OCI-LY3 (cell line): ENCODE results near the gene PSMA3.

ENCODE experiments used
- H2AFZ ChIP-seq: fragments of 200-600, 300-600 bp; shearing (Covaris generic); 2 replicates; pipeline ENCODE4 v1.6.0; 2014; ENCODE audit warnings: antibody characterized with exemption, low read depth, low read length
- H3K27ac ChIP-seq: fragments of 200-600, 300-600 bp; sonication (generic); 2 replicates; pipeline ENCODE4 v1.5.1; 2014; ENCODE audit warnings: mild to moderate bottlenecking, low read length, moderate library complexity, mixed read lengths
- H3K27me3 ChIP-seq: fragments of 200-600, 300-600 bp; sonication (generic); 2 replicates; pipeline ENCODE4 v1.6.1; 2014; ENCODE audit warnings: low read depth, low read length, mixed read lengths
- H3K36me3 ChIP-seq: fragments of 200-600, 300-600 bp; sonication (generic); replicated peaks from 2 replicates; pipeline ENCODE3; 2014; ENCODE audit warnings: low read depth, low read length, mixed read lengths
- H3K4me1 ChIP-seq: fragments of 300-600, 200-600 bp; sonication (generic); 2 replicates; pipeline ENCODE4 v1.6.1; 2014; ENCODE audit warnings: low read length, mixed read lengths
- H3K4me2 ChIP-seq: fragments of 200-600, 300-600 bp; sonication (generic); 2 replicates; pipeline ENCODE4 v1.6.1; 2014; ENCODE audit warnings: low read length, mixed read lengths
- H3K4me3 ChIP-seq: fragments of 300-600, 200-600 bp; sonication (generic); 2 replicates; pipeline ENCODE4 v1.5.1; 2014; ENCODE audit warnings: antibody characterized with exemption, mild to moderate bottlenecking, low read length, moderate library complexity
- H3K79me2 ChIP-seq: fragments of 300-600, 200-600 bp; shearing (Covaris generic); 2 replicates; pipeline ENCODE4 v1.6.1; 2014; ENCODE audit warnings: mild to moderate bottlenecking, low read length, mixed read lengths
- H3K9ac ChIP-seq: fragments of 300-600, 200-600 bp; shearing (Covaris generic); 2 replicates; pipeline ENCODE4 v1.6.0; 2014; ENCODE audit warnings: mild to moderate bottlenecking, low read length, moderate library complexity
- H3K9me3 ChIP-seq: fragments of 200-600, 300-600 bp; shearing (Covaris generic); 2 replicates; pipeline ENCODE4 v1.6.1; 2014; ENCODE audit warnings: low read length, mixed read lengths; ENCODE audit not compliant: insufficient read depth
- H4K20me1 ChIP-seq: fragments of 200-600, 300-600 bp; sonication (generic); 2 replicates; pipeline ENCODE4 v1.6.1; 2016; ENCODE audit warnings: low read length, mixed read lengths; ENCODE audit not compliant: insufficient read depth
- CTCF ChIP-seq: fragments of 200-600, 300-600 bp; sonication (generic); IDR thresholded peaks from 2 replicates; pipeline ENCODE4 v1.5.1; 2014; ENCODE audit warnings: antibody characterized with exemption, low read length, low read depth
- EZH2phosphoT487 ChIP-seq: fragments of 200-600 bp; shearing (Covaris generic); IDR thresholded peaks from 2 replicates; pipeline ENCODE4 v1.6.1; 2018; ENCODE audit warnings: antibody characterized with exemption, mixed run types, low read depth

The PSMA3 gene

GRCh38 chr14:58305730-58306129, 61.1 kb downstream of the PSMA3 start:
- H2AFZ ChIP-seq = no peak overlapping the region
- H3K4me1 ChIP-seq = peaks cover 2% of the 10 kb centered on the region
- H3K4me3 ChIP-seq = no peak overlapping the region
- H3K79me2 ChIP-seq = peaks cover 2% of the 10 kb centered on the region; the same call in 1 of the 2 replicates
- peaks cover 14% of the 10 kb centered on the region for H3K36me3 ChIP-seq
- no peak overlapping the region for H3K27ac ChIP-seq
- TF ChIP-seq EZH2phosphoT487 (no peak), CTCF (no peak)
- H3K9ac ChIP-seq = no peak overlapping the region
- H3K9me3 ChIP-seq = no peaks in the 10 kb centered on the region
- no peaks in the 10 kb centered on the region for H3K27me3 ChIP-seq
- 0 out of 2 replicates have a peak, but pooled peaks cover 5% of the 10 kb centered on the region for H4K20me1 ChIP-seq
- no peak overlapping the region for H3K4me2 ChIP-seq

GRCh38 chr14:58307597-58308316, 63.1 kb downstream of the PSMA3 start:
- Histone ChIP-seq H2AFZ (no peak overlapping the region), H3K4me2 (no peak overlapping the region), H4K20me1 (0 out of 2 replicates have a peak, but pooled peaks cover 5% of the 10 kb centered on the region), H3K27ac (no peak overlapping the region), H3K27me3 (no peaks in the 10 kb centered on the region), H3K4me3 (no peak overlapping the region), H3K4me1 (no peaks in the 10 kb centered on the region), H3K9ac (no peak overlapping the region), H3K36me3 (peaks cover 11% of the 10 kb centered on the region), H3K79me2 (no peaks in the 10 kb centered on the region), H3K9me3 (no peaks in the 10 kb centered on the region)
- TF ChIP-seq CTCF (no peak), EZH2phosphoT487 (no peak)

- no peak for TF ChIP-seq CTCF
- TF ChIP-seq EZH2phosphoT487 = no peak
- Histone ChIP-seq H3K4me3 (no peak overlapping the region), H3K9ac (no peak overlapping the region), H3K36me3 (peaks cover 3% of the 10 kb centered on the region), H3K27ac (no peak overlapping the region), H3K79me2 (no peaks in the 10 kb centered on the region), H3K27me3 (no peaks in the 10 kb centered on the region), H2AFZ (no peak overlapping the region), H4K20me1 (0 out of 2 replicates have a peak, but pooled peaks cover 5% of the 10 kb centered on the region), H3K4me1 (no peaks in the 10 kb centered on the region), H3K9me3 (no peaks in the 10 kb centered on the region), H3K4me2 (no peak overlapping the region)
These were observed 64.4 kb downstream of the PSMA3 start for GRCh38 chr14:58309086-58309485.

- Histone ChIP-seq H3K36me3 (peaks cover 4% of the 10 kb centered on the region), H3K9me3 (no peaks in the 10 kb centered on the region), H3K27ac (no peak overlapping the region), H3K27me3 (no peaks in the 10 kb centered on the region), H4K20me1 (no peaks in the 10 kb centered on the region), H3K9ac (no peak overlapping the region), H3K4me3 (no peak overlapping the region), H2AFZ (no peak overlapping the region), H3K79me2 (no peaks in the 10 kb centered on the region), H3K4me1 (no peaks in the 10 kb centered on the region), H3K4me2 (no peak overlapping the region)
- TF ChIP-seq EZH2phosphoT487 (no peak), CTCF (no peak)
These were observed 69.1 kb downstream of the PSMA3 start for GRCh38 chr14:58313699-58314098.
